Measurements from ENCODE around the gene GHRH.

DNA sequence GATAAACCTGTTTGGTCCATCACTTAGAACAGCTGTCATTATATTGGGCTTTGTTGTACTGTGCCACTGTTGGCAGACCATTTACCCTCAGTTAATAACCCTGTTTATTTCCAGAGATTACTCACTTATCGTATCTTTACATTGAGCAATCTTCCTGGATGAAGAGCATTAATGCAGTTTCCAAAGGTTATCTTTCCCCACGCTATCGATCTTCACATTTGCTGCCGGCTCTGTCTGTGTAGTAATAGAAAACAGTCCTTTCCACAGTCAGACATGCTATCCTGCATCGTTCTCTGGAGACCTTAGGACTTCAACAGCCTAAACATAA is 27.4 kb downstream of the GHRH start:
- TF ChIP-seq, protein P1, sequence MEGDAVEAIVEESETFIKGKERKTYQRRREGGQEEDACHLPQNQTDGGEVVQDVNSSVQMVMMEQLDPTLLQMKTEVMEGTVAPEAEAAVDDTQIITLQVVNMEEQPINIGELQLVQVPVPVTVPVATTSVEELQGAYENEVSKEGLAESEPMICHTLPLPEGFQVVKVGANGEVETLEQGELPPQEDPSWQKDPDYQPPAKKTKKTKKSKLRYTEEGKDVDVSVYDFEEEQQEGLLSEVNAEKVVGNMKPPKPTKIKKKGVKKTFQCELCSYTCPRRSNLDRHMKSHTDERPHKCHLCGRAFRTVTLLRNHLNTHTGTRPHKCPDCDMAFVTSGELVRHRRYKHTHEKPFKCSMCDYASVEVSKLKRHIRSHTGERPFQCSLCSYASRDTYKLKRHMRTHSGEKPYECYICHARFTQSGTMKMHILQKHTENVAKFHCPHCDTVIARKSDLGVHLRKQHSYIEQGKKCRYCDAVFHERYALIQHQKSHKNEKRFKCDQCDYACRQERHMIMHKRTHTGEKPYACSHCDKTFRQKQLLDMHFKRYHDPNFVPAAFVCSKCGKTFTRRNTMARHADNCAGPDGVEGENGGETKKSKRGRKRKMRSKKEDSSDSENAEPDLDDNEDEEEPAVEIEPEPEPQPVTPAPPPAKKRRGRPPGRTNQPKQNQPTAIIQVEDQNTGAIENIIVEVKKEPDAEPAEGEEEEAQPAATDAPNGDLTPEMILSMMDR (IDR thresholded peaks at IDR 0.05): no peak
- TF ChIP-seq EZH2 (IDR thresholded peaks at IDR 0.05; ENCODE audit: borderline replicate concordance, insufficient read depth, low read depth, low read length, poor library complexity, severe bottlenecking): no peak
